HEK293T (cell line): ENCODE results near the gene TPK1.

ENCODE experiments used
- ARNT ChIP-seq: fragments of 450-650 bp; IDR thresholded peaks from 2 replicates; pipeline ENCODE4 v1.6.1; 2017; ENCODE audit warnings: mild to moderate bottlenecking
- BHLHE40 ChIP-seq: fragments of 450-650 bp; IDR thresholded peaks from 2 replicates; pipeline ENCODE4 v1.6.1; 2016; ENCODE audit warnings: mild to moderate bottlenecking, moderate library complexity, borderline replicate concordance
- CTBP1 ChIP-seq: fragments of 450-650 bp; IDR thresholded peaks from 2 replicates; pipeline ENCODE4 v1.6.1; 2016; ENCODE audit warnings: borderline replicate concordance
- ELF4 ChIP-seq: fragments of 450-650 bp; IDR thresholded peaks from 2 replicates; pipeline ENCODE4 v1.6.1; 2017; ENCODE audit warnings: antibody characterized with exemption
- FOXA1 ChIP-seq: fragments of 450-650 bp; IDR thresholded peaks from 2 replicates; pipeline ENCODE4 v1.6.1; 2016; ENCODE audit warnings: mild to moderate bottlenecking
- FOXK2 ChIP-seq: fragments of 450-650 bp; IDR thresholded peaks from 2 replicates; pipeline ENCODE4 v1.6.1; 2016; ENCODE audit warnings: mild to moderate bottlenecking
- FOXM1 ChIP-seq: fragments of 450-650 bp; IDR thresholded peaks from 2 replicates; pipeline ENCODE4 v1.6.1; 2017; ENCODE audit warnings: mild to moderate bottlenecking, borderline replicate concordance
- HDGF ChIP-seq: fragments of 450-650 bp; IDR thresholded peaks from 2 replicates; pipeline ENCODE4 v1.6.1; 2017; ENCODE audit warnings: antibody characterized with exemption, borderline replicate concordance
- LEF1 ChIP-seq: fragments of 450-650 bp; IDR thresholded peaks from 2 replicates; pipeline ENCODE4 v1.6.1; 2017; ENCODE audit warnings: mild to moderate bottlenecking, borderline replicate concordance
- NFRKB ChIP-seq: fragments of 450-650 bp; IDR thresholded peaks from 2 replicates; pipeline ENCODE4 v1.6.1; 2016; ENCODE audit warnings: mild to moderate bottlenecking, moderate library complexity
- PKNOX1 ChIP-seq: fragments of 450-650 bp; IDR thresholded peaks from 2 replicates; pipeline ENCODE4 v1.6.1; 2016
- SP1 ChIP-seq: fragments of 450-650 bp; IDR thresholded peaks from 2 replicates; pipeline ENCODE4 v1.6.1; 2017
- SUZ12 ChIP-seq: fragments of 450-650 bp; IDR thresholded peaks from 2 replicates; pipeline ENCODE4 v1.6.1; 2016; ENCODE audit warnings: mild to moderate bottlenecking
- TARDBP ChIP-seq: fragments of 450-650 bp; IDR thresholded peaks from 2 replicates; pipeline ENCODE4 v1.6.1; 2016

GRCh38 chr7:144497282-144497681 is 338.6 kb downstream of the TPK1 start:
- TF ChIP-seq PKNOX1 (no peak), FOXM1 (no peak), ARNT (no peak), SP1 (no peak), FOXK2 (no peak), FOXA1 (no peak), SUZ12 (no peak), NFRKB (no peak), TARDBP (no peak), HDGF (no peak), BHLHE40 (no peak), ELF4 (no peak), LEF1 (no peak), CTBP1 (no peak)
